T1000 (cell line): ENCODE results near the gene PCDHB4.
A peak's percentile ranks its signal among the peaks of the same experiment; 100 is the strongest.
"Not testable (repeated sequence)": the region's sequence is repeated elsewhere in the genome, so short reads cannot be mapped to it uniquely, and the experiment has no call there.

Source experiments
- DNase-seq: peaks from one replicate; lab custom pipeline; 2025; ENCODE audit warnings: mixed read lengths; lab: John Stamatoyannopoulos, UW

The PCDHB4 gene

GRCh38 chr5:141121563-141121962 is at the start of gene PCDHB4:
TSS of gene PCDHB4 (plus strand) at chr5:141121818. CDS start at chr5:141121999, 181 bp downstream.
- DNase-seq: no peak

DNA sequence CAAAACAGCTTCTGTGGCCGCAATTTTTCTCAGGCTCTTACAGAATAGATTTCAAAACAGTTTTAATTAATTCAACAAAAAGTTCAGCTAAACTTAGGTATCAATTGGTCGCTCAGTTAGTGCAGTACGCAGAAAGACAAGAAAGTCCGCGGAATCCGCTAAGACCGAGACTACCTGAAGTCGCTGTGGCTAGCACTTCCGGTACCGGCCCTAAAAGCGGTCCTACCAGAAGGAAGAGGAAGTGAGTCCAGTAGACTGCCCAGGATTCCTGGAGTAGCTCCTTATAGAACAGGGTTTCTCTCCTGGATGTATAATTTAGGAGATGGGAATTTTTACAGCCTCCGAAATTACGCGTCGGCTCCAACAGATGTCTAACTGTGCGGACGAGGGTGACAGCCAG is 43.8 kb upstream of the PCDHB4 start:
- no peak for DNase-seq

GRCh38 chr5:141082228-141082627 is 39.4 kb upstream of the PCDHB4 start:
- no peak for DNase-seq

DNA sequence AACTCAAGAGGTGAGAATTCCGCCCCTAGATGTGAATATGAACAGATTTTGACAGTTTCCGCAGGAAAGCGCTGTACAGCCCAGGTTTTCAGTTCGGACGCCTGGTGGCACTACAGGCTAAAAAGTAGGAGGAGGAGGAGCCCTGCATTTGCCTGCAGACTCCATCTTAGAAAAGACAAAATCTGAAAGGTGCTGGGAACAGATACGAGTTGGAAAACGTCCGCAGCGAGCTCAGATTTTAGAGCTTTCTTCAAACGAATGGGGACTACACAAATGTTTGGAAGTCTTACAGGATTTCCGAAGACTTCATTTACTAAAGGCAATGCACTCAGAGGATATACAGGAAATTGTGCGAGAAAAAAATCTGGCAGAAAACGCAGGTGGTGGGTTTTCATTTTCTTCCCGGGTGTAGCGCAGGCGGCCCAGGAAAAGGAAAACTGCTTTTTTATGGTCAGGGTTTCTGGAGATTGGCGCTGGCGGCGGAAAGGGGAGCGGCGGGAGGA is 37.1 kb upstream of the PCDHB4 start:
- DNase-seq: peak; percentile 44

GRCh38 chr5:141094481-141095262 is 26.9 kb upstream of the PCDHB4 start, which contains the start of gene PCDHB2:
TSS of gene PCDHB2 (plus strand) at chr5:141094615. CDS start at chr5:141094791, 176 bp downstream.
- DNase-seq: peak; percentile 60

GRCh38 chr5:141095263-141095641 is 26.4 kb upstream of the PCDHB4 start:
- no peak for DNase-seq

- DNase-seq: not testable (repeated sequence)
Measured at GRCh38 chr5:141096181-141096580, 25.4 kb upstream of the PCDHB4 start.

GRCh38 chr5:141096586-141096985 is 25.0 kb upstream of the PCDHB4 start:
- DNase-seq: not testable (repeated sequence)

GRCh38 chr5:141100243-141100805 is 21.3 kb upstream of the PCDHB4 start, which contains the start of gene PCDHB3:
TSS of gene PCDHB3 (plus strand) at chr5:141100473. CDS start at chr5:141100650, 177 bp downstream.
- no peak for DNase-seq

- no peak for DNase-seq
Measured at GRCh38 chr5:141101059-141101458, 20.6 kb upstream of the PCDHB4 start.

GRCh38 chr5:141102070-141102469 is 19.5 kb upstream of the PCDHB4 start:
- not testable (repeated sequence) for DNase-seq

DNA sequence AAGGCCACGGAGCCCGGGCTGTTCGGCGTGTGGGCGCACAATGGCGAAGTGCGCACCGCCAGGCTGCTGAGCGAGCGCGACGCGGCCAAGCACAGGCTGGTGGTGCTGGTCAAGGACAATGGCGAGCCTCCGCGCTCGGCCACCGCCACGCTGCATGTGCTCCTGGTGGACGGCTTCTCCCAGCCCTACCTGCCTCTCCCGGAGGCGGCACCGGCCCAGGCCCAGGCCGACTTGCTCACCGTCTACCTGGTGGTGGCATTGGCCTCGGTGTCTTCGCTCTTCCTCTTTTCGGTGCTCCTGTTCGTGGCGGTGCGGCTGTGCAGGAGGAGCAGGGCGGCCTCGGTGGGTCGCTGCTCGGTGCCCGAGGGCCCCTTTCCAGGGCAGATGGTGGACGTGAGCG is 19.1 kb upstream of the PCDHB4 start:
- not testable (repeated sequence) for DNase-seq

DNA sequence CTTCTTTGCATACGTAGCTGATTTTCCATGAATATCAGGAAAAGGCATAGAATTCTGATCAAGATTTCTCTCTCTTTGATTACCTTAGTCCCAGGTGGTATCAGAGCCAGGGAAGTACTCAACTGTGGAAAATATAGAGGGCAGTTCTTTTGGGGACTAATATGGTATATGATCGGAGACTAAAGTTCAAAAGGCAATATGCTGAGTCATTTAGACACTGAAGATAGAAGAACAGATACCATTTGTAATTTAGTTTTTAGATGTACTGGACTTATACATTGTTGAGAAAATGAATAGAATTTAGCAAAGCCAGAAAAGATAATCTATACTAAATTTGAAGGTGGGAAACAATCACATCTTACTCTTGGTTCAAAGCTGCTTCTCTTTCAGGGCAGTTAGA is 16.3 kb upstream of the PCDHB4 start:
- no peak for DNase-seq

DNA sequence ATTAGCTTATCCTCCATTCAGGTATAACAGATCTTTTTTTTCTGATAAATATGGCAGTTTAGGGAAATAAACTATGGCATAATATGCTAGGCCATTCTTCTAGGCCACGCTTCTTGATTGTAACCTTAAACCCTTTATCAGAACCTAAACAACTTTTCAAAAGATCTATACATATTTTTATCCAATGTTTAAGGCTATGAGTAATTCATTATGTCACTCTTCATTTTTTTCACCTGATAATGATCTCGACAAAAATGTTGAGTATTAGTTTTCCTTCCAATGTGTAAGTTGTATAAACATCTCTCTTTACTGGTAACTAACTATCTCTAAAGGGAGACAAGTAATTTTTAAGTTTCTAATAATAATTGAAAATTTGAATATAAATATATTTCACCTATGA is 2.4 kb upstream of the PCDHB4 start:
- no peak for DNase-seq

- no peak for DNase-seq
Measured at GRCh38 chr5:141121985-141122384, 367 bp downstream of the PCDHB4 start.

DNA sequence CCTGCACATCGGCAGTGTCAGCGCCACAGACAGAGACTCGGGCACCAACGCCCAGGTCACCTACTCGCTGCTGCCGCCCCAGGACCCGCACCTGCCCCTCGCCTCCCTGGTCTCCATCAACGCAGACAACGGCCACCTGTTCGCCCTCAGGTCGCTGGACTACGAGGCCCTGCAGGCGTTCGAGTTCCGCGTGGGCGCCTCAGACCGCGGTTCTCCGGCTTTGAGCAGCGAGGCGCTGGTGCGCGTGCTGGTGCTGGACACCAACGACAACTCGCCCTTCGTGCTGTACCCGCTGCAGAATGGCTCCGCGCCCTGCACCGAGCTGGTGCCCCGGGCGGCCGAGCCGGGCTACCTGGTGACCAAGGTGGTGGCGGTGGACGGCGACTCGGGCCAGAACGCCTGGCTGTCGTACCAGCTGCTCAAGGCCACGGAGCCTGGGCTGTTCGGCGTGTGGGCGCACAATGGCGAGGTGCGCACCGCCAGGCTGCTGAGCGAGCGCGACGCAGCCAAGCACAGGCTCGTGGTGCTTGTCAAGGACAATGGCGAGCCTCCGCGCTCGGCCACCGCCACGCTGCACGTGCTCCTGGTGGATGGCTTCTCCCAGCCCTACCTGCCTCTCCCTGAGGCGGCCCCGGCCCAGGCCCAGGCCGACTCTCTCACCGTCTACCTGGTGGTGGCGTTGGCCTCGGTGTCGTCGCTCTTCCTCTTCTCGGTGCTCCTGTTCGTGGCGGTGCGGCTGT is 1.9 kb downstream of the PCDHB4 start:
- not testable (repeated sequence) for DNase-seq

- no peak for DNase-seq
Measured at GRCh38 chr5:141127305-141127704, 5.7 kb downstream of the PCDHB4 start.

DNA sequence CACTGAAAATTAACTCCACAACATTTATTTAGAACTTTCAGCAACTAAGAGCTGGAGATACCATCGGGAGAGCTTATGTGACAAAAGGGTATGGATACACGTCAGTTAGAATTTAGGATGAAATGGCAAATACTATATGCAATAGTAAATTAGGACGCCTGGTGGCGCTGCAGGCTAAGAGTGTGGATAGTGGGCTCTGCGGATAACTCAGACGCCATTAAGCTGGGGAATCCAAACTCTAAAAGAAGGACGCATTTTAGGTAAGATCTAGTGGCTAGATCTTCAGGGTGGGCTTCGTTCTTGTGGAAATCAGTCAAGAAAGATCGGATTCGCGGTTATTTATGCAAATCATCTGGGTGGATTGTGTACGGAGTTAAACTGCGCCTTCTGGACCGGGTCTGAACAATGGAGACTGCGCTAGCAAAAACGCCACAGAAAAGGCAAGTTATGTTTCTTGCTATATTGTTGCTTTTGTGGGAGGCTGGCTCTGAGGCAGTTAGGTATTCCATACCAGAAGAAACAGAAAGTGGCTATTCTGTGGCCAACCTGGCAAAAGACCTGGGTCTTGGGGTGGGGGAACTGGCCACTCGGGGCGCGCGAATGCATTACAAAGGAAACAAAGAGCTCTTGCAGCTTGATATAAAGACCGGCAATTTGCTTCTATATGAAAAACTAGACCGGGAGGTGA is 13.6 kb downstream of the PCDHB4 start, which contains the start of gene PCDHB5:
Gene PCDHB5 (plus strand): TSS at position 177 of the 688 bp plus-strand sequence. CDS start 229 bp downstream, at position 406.
- peak; percentile 4 for DNase-seq

DNA sequence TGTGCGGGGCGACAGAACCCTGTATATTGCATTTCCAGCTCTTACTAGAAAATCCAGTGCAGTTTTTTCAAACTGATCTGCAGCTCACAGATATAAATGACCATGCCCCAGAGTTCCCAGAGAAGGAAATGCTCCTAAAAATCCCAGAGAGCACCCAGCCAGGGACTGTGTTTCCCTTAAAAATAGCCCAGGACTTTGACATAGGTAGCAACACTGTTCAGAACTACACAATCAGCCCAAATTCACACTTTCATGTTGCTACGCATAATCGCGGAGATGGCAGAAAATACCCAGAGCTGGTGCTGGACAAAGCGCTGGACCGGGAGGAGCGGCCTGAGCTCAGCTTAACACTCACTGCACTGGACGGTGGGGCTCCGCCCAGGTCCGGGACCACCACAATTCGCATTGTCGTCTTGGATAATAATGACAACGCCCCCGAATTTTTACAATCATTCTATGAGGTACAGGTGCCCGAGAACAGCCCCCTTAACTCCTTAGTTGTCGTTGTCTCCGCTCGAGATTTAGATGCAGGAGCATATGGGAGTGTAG is 14.2 kb downstream of the PCDHB4 start:
- no peak for DNase-seq

- DNase-seq: not testable (repeated sequence)
Measured at GRCh38 chr5:141137346-141137745, 15.7 kb downstream of the PCDHB4 start.

GRCh38 chr5:141149812-141150211 is 28.2 kb downstream of the PCDHB4 start, which contains the start of gene PCDHB6:
TSS of gene PCDHB6 (plus strand) at chr5:141150057. CDS start at chr5:141150258, 201 bp downstream.
- DNase-seq: no peak
